Naive thymus-derived CD4-positive, alpha-beta T cell (primary cell): Measurements from ENCODE around the gene ADAT2. TPM values are rescaled to one million over a fixed set of nuclear protein-coding genes. Genes with fewer than 3 reads are reported as not detected.

Source experiments
- ATAC-seq: fragments of 150-1000 bp; cut with Tn5 transposase; 2 replicates; pipeline ENCODE4 v1.10.0; 2021; ENCODE audit warnings: mild to moderate bottlenecking, moderate library complexity
- CTCF ChIA-PET: fragments of 350-600 bp; sonication (Branson Sonifier 250); formaldehyde crosslinking; loops from one replicate; lab custom pipeline; 2021; ENCODE audit warnings: antibody characterized with exemption; lab: Charles Lee
- POLR2A ChIA-PET: fragments of 350-600 bp; sonication (Branson Sonifier 250); formaldehyde crosslinking; loops from one replicate; lab custom pipeline; 2021; ENCODE audit warnings: antibody characterized with exemption, inconsistent platforms; lab: Charles Lee
- DNase-seq, 9 donors: peaks; one replicate each; pipeline versions ENCODE4 v3.0.0 to v3.0.0-alpha.2; 2020 to 2022; ENCODE audit warnings: mixed read lengths in 1 of 9
- H3K27ac ChIP-seq: one replicate; pipeline ENCODE4 v1.7.0; 2013; ENCODE audit warnings: mild to moderate bottlenecking, low read depth, low read length, moderate library complexity
- H3K27me3 ChIP-seq, 2 donors: one replicate each; pipeline ENCODE4 v1.7.0; 2013; ENCODE audit warnings: low read length in 2 of 2, mild to moderate bottlenecking in 2 of 2, moderate library complexity in 2 of 2; ENCODE audit not compliant: control insufficient read depth in 2 of 2, insufficient read depth in 2 of 2
- H3K36me3 ChIP-seq, 3 experiments: 1 replicate in 2 of 3; 2 replicates in 1 of 3; pipeline ENCODE4 v1.7.0; 2013; ENCODE audit warnings: low read length in 3 of 3, mild to moderate bottlenecking in 3 of 3, moderate library complexity in 1 of 3; ENCODE audit not compliant: insufficient read depth in 3 of 3, control insufficient read depth in 2 of 3
- H3K4me1 ChIP-seq, 2 donors: one replicate each; pipeline ENCODE4 v1.7.0; 2013; ENCODE audit warnings: low read length in 2 of 2, mild to moderate bottlenecking in 2 of 2, moderate library complexity in 1 of 2; ENCODE audit not compliant: control insufficient read depth in 2 of 2, insufficient read depth in 2 of 2
- H3K4me3 ChIP-seq: 2 replicates; pipeline ENCODE4 v1.7.0; 2013; ENCODE audit warnings: mild to moderate bottlenecking, low read length
- H3K9me3 ChIP-seq, 3 experiments: 1 replicate in 2 of 3; 2 replicates in 1 of 3; pipeline ENCODE4 v1.7.0; 2013; ENCODE audit warnings: low read length in 3 of 3; ENCODE audit not compliant: control insufficient read depth in 2 of 3
- H3K27ac Mint-ChIP-seq, 9 donors: one replicate each; pipeline ENCODE4 v1.8.0; 2020 to 2022; ENCODE audit warnings: mixed read lengths in 9 of 9, mild to moderate bottlenecking in 8 of 9, moderate library complexity in 5 of 9, inconsistent platforms in 2 of 9
- H3K27me3 Mint-ChIP-seq, 5 donors: one replicate each; pipeline ENCODE4 v1.8.0; 2021 to 2022; ENCODE audit warnings: mixed read lengths in 5 of 5, mild to moderate bottlenecking in 1 of 5
- H3K36me3 Mint-ChIP-seq, 5 donors: one replicate each; pipeline ENCODE4 v1.8.0; 2020 to 2022; ENCODE audit warnings: mixed read lengths in 5 of 5, mild to moderate bottlenecking in 3 of 5, inconsistent platforms in 1 of 5
- H3K4me1 Mint-ChIP-seq, 7 donors: one replicate each; pipeline ENCODE4 v1.8.0; 2020 to 2022; ENCODE audit warnings: mixed read lengths in 7 of 7, mild to moderate bottlenecking in 3 of 7, inconsistent platforms in 1 of 7
- H3K4me3 Mint-ChIP-seq, 10 donors: one replicate each; pipeline ENCODE4 v1.8.0; 2020 to 2022; ENCODE audit warnings: mild to moderate bottlenecking in 10 of 10, mixed read lengths in 10 of 10, moderate library complexity in 6 of 10, inconsistent platforms in 2 of 10
- H3K9me3 Mint-ChIP-seq, 11 donors: one replicate each; pipeline ENCODE4 v1.8.0; 2020 to 2022; ENCODE audit warnings: mixed read lengths in 11 of 11, mild to moderate bottlenecking in 4 of 11, inconsistent platforms in 1 of 11, moderate library complexity in 1 of 11
- intact Hi-C, 2 donors: fragments of 100-400 bp; cut with micrococcal nuclease; formaldehyde crosslinking; loops; one replicate each; pipeline ENCODE4 v1.15.1; 2023
- polyA plus RNA-seq, 2 donors: library from polyadenylated mRNA; unstranded; fragments of 300-500 nt; fragmentation: Illumina TruSeq; gene quantifications; one replicate each; pipeline ENCODE4 v1.2.3, GENCODE V29; 2021
- total RNA-seq, 6 experiments: library from RNA in 5 of 6; stranded (reverse) in 5 of 6; gene quantifications; 1 replicate in 5 of 6; 2 replicates in 1 of 6; pipeline ENCODE4 v1.2.3 and lab custom pipeline; 2021 to 2026

Gene ADAT2
- total and polyA plus RNA-seq, 7 experiments from 2014 or later: 1.2 to 25.8 (median 19.4) TPM

DNA sequence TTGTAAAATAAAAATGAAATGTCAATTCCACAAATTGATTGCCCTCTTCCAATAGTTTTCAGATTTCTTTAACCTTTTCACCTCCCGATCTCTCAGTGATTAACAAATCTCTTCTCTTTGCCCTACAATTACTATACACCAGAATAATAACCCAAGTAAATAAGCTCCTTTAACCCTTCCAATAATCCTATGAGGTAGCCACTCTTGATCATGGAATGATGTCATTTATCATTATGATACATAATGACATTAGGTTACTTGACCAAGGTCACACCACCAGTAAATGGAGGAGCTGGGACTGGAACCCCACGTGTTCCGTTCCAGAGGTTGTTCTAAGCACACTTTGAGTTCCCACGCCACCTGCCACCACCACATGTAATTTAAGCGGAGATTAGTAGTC, 54.8 kb downstream of the ADAT2 start:
- Histone ChIP-seq H3K27me3 (no peaks in the 10 kb centered on the region), H3K36me3 (no peaks in the 10 kb centered on the region), H3K4me1 (peaks cover 0 to 33% of the 10 kb centered on the region in 2 donors), H3K4me3 (no peak overlapping the region), H3K9me3 (no peaks in the 10 kb centered on the region), H3K27ac (no peak overlapping the region)
- Mint-ChIP-seq H3K27ac (no peak overlapping the region), H3K36me3 (no peaks in the 10 kb centered on the region), H3K4me1 (peaks cover 5 to 21% (median 13%) of the 10 kb centered on the region in 7 donors), H3K9me3 (no peaks in the 10 kb centered on the region), H3K27me3 (no peaks in the 10 kb centered on the region), H3K4me3 (no peak overlapping the region)
- intact Hi-C loops: no loop called here
- ChIA-PET CTCF (no interaction called here), POLR2A (no interaction called here)
- ATAC-seq (no peak), DNase-seq (no peak)

DNA sequence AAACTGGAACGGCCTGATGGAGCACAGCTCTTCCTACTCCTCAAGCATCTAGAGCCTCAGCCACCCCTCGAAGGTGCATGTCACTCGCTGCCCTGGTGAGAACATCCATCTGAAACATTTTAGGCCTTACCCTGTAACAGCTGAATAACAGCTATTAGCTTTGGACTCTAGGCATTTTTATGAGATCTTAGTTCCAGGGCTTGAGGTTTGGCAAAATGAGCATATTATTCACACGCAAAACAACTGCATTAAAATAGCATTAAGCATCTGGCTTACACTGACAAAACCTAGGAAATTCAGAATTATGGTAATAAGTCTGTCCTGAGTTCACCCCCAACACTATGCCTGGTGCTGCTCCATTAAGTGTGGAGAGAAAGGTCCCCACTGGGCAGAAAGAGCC, 56.1 kb downstream of the ADAT2 start:
- Histone ChIP-seq H3K36me3 (no peaks in the 10 kb centered on the region), H3K4me3 (no peak overlapping the region), H3K27me3 (no peaks in the 10 kb centered on the region), H3K9me3 (no peaks in the 10 kb centered on the region), H3K27ac (no peak overlapping the region), H3K4me1 (peaks cover 0 to 23% of the 10 kb centered on the region in 2 donors)
- Mint-ChIP-seq H3K4me3 (no peak overlapping the region), H3K27ac (no peak overlapping the region), H3K36me3 (no peaks in the 10 kb centered on the region), H3K9me3 (no peaks in the 10 kb centered on the region), H3K4me1 (peaks cover 0 to 10% (median 2%) of the 10 kb centered on the region in 7 donors), H3K27me3 (no peaks in the 10 kb centered on the region)
- intact Hi-C loops: no loop called here
- CTCF ChIA-PET: no interaction called here
- POLR2A ChIA-PET: no interaction called here
- ATAC-seq: no peak
- DNase-seq: no peak

DNA sequence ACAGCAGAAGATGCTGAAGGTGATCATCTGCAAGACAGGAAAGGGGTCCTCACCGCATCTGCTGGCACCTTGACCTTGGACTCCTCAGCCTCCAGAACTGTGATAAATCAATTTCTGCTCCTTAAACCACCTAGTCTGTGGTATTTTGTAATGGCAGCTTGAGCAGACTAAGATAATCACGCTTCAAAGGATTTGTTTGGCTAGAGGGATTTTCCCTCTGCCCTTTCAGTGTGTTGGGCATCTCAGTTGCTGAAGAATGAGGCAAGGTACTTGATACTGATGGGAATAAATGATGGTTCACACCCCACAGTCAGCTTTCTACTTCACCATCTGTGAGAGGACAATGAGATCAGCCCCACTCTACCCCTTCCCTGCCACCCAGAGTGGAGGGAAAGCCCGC, 60.2 kb downstream of the ADAT2 start:
- Histone ChIP-seq H3K4me1 (no peaks in the 10 kb centered on the region), H3K27me3 (no peaks in the 10 kb centered on the region), H3K27ac (no peak overlapping the region), H3K36me3 (no peaks in the 10 kb centered on the region), H3K9me3 (no peaks in the 10 kb centered on the region), H3K4me3 (no peak overlapping the region)
- no peaks in the 10 kb centered on the region for H3K36me3 Mint-ChIP-seq
- CTCF ChIA-PET: no interaction called here
- POLR2A ChIA-PET: no interaction called here
- H3K27me3 Mint-ChIP-seq: no peaks in the 10 kb centered on the region
- ATAC-seq (no peak), DNase-seq (no peak)
- H3K9me3 Mint-ChIP-seq: peaks cover 0 to 3% (median 0%) of the 10 kb centered on the region in 11 donors
- intact Hi-C loops: no loop called here
- no peak overlapping the region for H3K27ac Mint-ChIP-seq
- H3K4me3 Mint-ChIP-seq: no peak overlapping the region
- H3K4me1 Mint-ChIP-seq: no peaks in the 10 kb centered on the region

DNA sequence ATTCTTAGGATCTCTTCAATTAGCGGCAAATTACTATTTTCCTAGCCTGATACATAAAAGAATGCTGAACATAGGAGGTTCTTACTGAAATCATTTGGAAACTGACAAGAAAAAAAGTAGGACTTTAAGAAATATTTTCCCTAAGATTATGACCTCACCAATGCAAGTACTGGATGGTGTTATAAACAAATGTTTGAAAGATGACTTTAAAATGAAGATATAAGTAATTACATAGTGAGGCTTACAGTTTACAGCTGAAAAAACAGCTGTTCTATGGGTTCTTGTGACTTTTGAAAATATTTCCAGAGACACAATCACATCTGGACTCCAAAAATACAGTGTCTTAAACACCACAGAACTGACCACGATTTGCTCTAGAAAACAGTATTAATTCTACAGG, 64.9 kb downstream of the ADAT2 start:
- Mint-ChIP-seq H3K4me3 (no peak overlapping the region), H3K27me3 (peaks cover 0 to 6% (median 2%) of the 10 kb centered on the region in 5 donors), H3K9me3 (peaks cover 0 to 4% (median 0%) of the 10 kb centered on the region in 11 donors), H3K4me1 (no peaks in the 10 kb centered on the region), H3K27ac (no peak overlapping the region), H3K36me3 (no peaks in the 10 kb centered on the region)
- Histone ChIP-seq H3K9me3 (no peaks in the 10 kb centered on the region), H3K36me3 (no peaks in the 10 kb centered on the region), H3K4me3 (no peak overlapping the region), H3K4me1 (no peaks in the 10 kb centered on the region), H3K27ac (no peak overlapping the region), H3K27me3 (no peaks in the 10 kb centered on the region)
- POLR2A ChIA-PET: no interaction called here
- ATAC-seq: no peak
- CTCF ChIA-PET: interaction anchor here (0.6 kb wide), 1 partner anchor 488 kb away, joined by 3 read pairs; no protein-coding TSS in a partner anchor
- intact Hi-C loops: no loop called here
- no peak for DNase-seq

DNA sequence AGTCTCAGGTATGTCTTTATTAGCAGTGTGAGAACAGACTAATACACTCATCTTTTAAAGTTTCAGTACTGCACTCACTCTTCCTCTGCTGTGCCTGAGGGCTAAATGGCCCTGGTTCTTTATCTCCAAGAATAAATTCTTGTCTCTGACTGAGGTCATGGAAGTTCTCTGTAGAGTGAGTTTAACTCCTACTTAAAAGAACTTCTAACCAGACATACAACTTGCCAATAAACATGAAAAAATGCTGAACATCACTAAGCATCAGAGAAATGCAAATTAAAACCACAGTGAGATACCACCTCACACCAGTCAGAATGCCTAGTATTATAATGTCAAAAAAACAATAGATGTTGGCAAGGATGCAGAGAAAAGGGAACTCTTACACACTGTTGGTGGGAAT, 73.6 kb downstream of the ADAT2 start:
- ATAC-seq (no peak), DNase-seq (no peak)
- Histone ChIP-seq H3K4me1 (no peaks in the 10 kb centered on the region), H3K27ac (no peak overlapping the region), H3K36me3 (no peaks in the 10 kb centered on the region), H3K4me3 (no peak overlapping the region), H3K27me3 (no peaks in the 10 kb centered on the region), H3K9me3 (no peaks in the 10 kb centered on the region)
- no peak overlapping the region for H3K4me3 Mint-ChIP-seq
- no peaks in the 10 kb centered on the region for H3K4me1 Mint-ChIP-seq
- intact Hi-C loops: no loop called here
- peaks cover 0 to 12% (median 5%) of the 10 kb centered on the region in 11 donors for H3K9me3 Mint-ChIP-seq
- H3K36me3 Mint-ChIP-seq: peaks cover 0 to 5% (median 0%) of the 10 kb centered on the region in 5 donors
- ChIA-PET POLR2A (no interaction called here), CTCF (no interaction called here)
- H3K27ac Mint-ChIP-seq: no peak overlapping the region
- H3K27me3 Mint-ChIP-seq: peaks cover 13 to 21% (median 19%) of the 10 kb centered on the region in 5 donors

DNA sequence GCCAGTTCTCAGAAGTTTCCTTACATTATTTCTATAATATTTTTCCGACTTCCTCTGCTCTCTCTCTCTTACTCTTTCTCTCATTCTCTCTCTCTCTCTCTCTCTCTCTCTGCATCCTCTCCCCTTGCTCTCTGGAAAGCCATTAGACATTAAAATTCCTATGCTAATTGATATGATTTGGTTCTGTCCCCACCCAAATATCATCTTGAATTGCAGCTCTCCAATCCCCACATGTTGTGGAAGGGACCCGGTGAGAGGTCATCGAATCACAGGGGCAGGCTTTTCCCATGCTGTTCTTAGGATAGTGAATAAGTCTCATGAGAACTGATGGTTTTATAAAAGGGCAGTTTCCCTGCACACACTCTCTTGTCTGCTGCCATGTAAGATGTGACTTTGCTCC, 74.1 kb downstream of the ADAT2 start:
- H3K9me3 Mint-ChIP-seq: peaks cover 0 to 12% (median 5%) of the 10 kb centered on the region in 11 donors
- H3K27ac Mint-ChIP-seq: no peak overlapping the region
- Histone ChIP-seq H3K4me1 (no peaks in the 10 kb centered on the region), H3K27me3 (no peaks in the 10 kb centered on the region), H3K36me3 (no peaks in the 10 kb centered on the region), H3K9me3 (no peaks in the 10 kb centered on the region), H3K27ac (no peak overlapping the region), H3K4me3 (no peak overlapping the region)
- no peak for DNase-seq
- intact Hi-C loops: no loop called here
- peaks cover 13 to 19% (median 18%) of the 10 kb centered on the region in 5 donors for H3K27me3 Mint-ChIP-seq
- ATAC-seq: no peak
- ChIA-PET CTCF (no interaction called here), POLR2A (no interaction called here)
- H3K4me1 Mint-ChIP-seq: no peaks in the 10 kb centered on the region
- no peak overlapping the region for H3K4me3 Mint-ChIP-seq
- peaks cover 0 to 5% (median 0%) of the 10 kb centered on the region in 5 donors for H3K36me3 Mint-ChIP-seq

DNA sequence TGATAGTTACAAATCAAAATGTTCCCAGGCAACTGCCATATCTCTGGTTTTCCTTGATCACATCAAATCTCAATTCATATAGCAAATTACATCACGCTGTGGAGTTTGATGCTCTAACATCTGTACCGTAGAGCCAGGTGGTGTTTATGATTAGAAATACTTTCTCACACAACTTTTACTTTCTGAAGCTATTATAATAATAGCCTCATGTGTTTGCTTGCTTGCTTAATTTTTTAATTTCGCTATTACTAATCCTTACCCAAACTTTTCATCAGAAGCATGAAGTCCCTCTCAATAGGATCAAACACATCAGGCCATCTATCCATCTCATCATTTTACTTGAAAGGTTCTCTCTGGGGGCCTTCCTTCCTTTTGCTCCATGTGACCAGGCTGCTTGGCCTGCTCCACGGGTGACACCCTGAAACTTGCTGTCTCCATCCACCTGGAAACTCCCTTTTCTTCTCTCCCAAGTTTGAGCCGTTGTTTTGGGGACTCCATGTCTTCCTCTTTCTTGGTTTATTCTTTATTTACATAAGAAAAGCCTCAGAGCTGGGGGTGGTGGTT, 75.4 kb downstream of the ADAT2 start:
- H3K27me3 Mint-ChIP-seq: peaks cover 10 to 19% (median 12%) of the 10 kb centered on the region in 5 donors

More for the DNA sequence above, 75.4 kb downstream of the ADAT2 start:
- H3K4me1 Mint-ChIP-seq: no peaks in the 10 kb centered on the region
- Histone ChIP-seq H3K27ac (no peak overlapping the region), H3K4me1 (no peaks in the 10 kb centered on the region), H3K9me3 (no peaks in the 10 kb centered on the region), H3K36me3 (no peaks in the 10 kb centered on the region), H3K27me3 (no peaks in the 10 kb centered on the region), H3K4me3 (no peak overlapping the region)
- no peak overlapping the region for H3K27ac Mint-ChIP-seq
- POLR2A ChIA-PET: no interaction called here
- ATAC-seq (no peak), DNase-seq (no peak)
- CTCF ChIA-PET: no interaction called here
- no peak overlapping the region for H3K4me3 Mint-ChIP-seq
- peaks cover 0 to 12% (median 4%) of the 10 kb centered on the region in 11 donors for H3K9me3 Mint-ChIP-seq
- H3K36me3 Mint-ChIP-seq: peaks cover 0 to 5% (median 0%) of the 10 kb centered on the region in 5 donors
- intact Hi-C loops: no loop called here
